COLO668 (cell line): ENCODE measurements around the gene CD200.
A peak's percentile ranks its signal among the peaks of the same experiment; 100 is the strongest.

ENCODE experiments used
- DNase-seq: peaks from one replicate; lab custom pipeline; 2025; ENCODE audit not compliant: unreplicated experiment; lab: John Stamatoyannopoulos, UW

Gene CD200, protein sequence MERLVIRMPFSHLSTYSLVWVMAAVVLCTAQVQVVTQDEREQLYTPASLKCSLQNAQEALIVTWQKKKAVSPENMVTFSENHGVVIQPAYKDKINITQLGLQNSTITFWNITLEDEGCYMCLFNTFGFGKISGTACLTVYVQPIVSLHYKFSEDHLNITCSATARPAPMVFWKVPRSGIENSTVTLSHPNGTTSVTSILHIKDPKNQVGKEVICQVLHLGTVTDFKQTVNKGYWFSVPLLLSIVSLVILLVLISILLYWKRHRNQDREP

DNA sequence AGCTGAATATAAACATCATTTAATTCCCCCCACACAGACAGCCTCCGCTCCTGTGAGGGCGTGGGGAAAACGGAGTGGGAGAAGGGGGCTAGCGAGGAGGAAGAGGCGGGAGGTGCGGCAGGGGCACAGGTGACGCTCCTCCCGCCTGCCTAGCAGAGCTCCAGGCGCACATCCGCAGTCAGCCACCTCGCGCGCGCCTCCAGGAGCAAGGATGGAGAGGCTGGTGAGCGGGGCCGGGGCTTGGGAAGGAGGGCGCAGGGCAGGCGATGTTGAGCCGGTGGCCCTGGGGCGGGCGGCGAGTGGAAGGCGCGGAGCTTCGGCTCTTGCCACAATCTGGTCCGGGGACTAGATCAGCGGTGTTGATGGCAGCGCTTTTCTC, at the start of gene CD200:
Gene CD200 (plus strand): TSS at position 155 of the 379 bp plus-strand sequence. CDS start 57 bp downstream, at position 212.
- DNase-seq: peak; percentile 56

DNA sequence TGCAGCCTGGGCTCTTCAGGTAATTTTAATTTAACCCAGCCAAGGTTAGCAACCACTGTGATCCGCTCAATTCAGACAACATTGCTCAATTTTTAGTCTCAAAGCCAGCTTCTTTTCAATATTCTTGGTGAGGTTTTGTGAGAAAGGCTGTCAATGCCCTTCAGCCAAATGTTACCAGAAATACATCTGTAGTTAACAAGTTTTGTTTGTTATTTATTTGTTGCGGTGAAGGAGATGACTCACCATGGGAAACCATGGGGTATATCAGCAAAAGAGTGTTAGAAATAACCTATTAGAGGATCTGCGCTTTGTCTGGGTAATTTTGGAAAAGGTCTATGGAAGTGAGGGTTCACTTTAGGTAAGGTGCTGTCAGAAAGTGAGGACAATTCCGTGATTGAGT, 43.9 kb upstream of the CD200 start:
- DNase-seq: no peak

GRCh38 chr3:112293368-112294321, 39.3 kb upstream of the CD200 start, which contains the start of gene SLC9C1:
Gene SLC9C1, minus strand, starts transcription at chr3:112294216. Its CDS starts 7,425 bp downstream, at chr3:112286791.
- peak; percentile 16 for DNase-seq

DNA sequence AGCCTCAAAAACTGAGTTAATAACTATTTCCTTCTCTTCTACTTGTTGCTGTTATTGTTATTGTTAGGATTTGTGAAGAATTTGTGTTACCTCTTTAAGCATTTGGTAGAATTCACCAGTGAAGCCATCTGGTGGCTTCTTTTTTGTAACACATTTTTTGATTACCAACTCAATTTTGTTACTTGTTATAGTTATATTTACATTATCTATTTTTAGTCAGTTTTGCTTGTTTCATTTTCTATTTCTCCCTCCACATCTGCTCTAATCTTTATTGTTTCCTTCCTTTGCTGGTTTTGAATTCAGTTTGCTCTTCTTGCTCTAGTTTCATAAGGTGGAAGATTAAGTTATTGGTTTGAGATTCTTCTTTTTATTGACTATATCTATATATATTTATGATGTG, 35.2 kb upstream of the CD200 start:
- no peak for DNase-seq

GRCh38 chr3:112298781-112299180, 34.2 kb upstream of the CD200 start:
- no peak for DNase-seq

DNA sequence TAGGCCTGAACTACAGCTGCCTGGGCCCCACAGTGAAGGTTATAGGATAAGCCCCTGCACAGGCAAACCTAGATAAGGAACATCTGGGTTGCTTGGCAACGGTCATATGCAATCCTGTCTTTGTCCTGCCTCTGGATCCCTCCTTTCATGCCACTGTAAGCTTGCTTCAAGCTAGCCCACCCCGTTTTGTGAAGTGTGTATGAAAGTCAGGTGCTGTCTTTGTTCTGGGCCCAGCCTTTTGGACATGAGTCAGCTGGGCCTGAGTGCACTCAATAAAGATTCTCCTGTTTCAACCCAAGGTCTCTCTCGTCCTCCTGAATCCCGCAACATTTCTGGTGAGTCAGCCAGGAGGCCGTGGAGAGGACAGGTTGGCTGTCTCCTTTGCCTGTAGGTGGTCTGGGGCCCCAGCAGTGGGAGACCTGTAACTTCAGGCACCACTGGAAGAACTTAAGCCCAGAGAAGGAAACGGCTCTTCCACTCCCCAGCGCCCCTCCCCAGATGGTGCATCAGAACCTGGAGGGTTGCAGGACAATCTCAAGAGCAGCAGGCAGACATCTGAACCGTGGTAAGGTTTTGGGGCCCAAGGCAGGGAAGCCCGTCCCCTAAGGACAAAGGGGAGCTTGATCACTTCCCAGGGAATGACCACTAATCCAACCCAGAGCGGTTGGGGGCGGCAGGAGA, 30.7 kb upstream of the CD200 start:
- DNase-seq: no peak

DNA sequence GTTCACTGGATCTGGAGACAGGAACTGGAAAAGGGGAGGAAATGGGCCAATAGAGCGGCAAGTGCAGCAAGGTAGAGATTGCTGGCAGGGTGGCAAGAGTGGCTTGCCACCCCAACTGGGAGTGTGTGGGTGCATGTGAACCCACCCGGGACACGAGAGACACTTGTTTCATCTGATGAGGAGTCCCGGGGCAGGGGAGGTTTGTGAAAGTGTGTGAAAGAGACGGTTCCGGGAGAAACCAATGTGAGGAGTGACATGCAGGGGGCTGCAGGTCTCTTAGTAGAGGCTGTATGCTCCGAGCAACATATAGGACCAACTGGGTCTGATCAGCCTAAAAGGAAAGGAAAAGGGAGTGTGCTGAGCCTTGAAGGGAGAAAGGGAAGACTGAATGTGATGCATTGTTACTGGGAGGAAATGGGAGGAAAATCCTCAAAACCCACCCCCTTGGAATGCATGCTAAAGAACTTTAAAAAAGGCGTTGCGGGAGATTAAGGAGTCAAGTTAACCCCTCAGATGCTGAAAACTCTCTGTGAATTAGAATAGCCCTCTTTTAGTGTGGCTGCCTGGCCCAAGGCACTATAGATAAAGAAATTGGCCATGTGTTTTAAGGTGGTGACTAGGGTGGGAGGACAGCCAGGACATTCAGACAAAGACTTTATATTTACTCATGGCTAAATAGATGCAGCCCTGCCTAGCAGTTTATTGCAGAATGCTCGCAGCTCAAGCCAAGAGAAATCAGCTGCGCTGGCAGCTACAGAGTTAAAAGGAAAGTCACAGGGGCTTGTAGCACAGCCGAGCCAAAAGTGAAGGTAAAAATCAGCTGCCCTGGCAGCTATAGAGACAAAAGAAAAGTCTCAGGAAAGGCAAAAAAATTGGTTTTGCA, 29.8 kb upstream of the CD200 start:
- DNase-seq: no peak

GRCh38 chr3:112303764-112304325, 29.1 kb upstream of the CD200 start:
- no peak for DNase-seq

DNA sequence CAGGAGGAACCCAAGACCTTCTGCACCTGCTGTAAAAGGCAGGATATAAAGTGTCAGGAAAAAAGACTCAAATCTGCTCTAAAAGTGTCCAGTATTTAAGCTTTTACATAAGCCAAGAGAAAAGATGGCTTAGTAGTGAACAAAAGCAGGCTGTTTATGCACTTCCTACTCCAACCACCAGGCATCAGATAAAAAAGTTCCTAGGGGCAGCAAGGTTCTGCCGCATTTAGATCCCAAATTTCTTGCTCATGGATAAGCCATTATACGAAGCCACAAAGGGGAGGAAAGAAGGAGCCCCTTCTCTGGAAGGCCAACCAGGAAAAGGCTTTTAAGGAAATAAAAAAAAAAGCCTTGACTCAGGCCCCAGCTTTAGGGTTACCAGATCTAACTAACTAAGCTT, 28.3 kb upstream of the CD200 start:
- no peak for DNase-seq

DNA sequence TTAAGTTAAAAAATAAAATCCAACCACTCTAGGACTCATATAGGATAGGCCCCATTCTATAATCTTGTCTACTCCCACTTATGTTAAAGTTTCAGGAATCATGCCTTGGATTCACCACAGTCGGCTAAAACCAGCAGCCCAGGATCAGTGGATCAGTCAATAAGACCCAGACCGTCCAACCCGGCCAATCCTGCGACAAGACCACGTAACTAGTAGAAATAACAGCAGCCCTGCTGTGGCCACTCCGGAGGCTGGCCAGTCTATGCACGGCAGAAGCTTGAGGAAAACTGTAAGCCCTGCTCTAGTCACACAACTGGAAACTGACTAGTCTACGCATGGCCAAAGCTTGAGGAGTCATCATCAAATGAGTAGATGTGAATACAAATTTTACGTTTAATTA, 26.1 kb upstream of the CD200 start:
- no peak for DNase-seq

GRCh38 chr3:112307557-112307956, 25.4 kb upstream of the CD200 start:
- DNase-seq: no peak

- peak; percentile 39 for DNase-seq
Observed at GRCh38 chr3:112308151-112308911, 24.6 kb upstream of the CD200 start.

GRCh38 chr3:112314649-112315048, 18.3 kb upstream of the CD200 start:
- no peak for DNase-seq

DNA sequence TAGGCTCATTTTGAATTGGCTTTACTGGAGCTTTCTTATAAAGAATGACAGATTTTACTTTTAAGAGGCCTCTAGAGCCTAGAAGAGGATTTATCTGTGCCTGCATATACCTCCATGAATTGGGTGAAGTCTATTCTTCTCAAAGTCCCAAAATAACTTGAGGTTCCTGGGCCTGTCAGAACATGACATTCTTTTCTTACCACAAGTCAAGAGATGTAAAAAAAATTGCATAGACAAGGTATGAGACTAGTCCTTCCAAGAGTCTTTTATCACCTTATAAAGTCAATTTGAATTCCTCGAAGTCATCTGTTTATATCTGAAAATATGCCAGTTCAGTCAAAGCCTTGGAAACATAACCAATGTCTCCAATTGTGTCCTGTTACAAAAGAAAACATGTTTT, 17.2 kb upstream of the CD200 start:
- DNase-seq: no peak

DNA sequence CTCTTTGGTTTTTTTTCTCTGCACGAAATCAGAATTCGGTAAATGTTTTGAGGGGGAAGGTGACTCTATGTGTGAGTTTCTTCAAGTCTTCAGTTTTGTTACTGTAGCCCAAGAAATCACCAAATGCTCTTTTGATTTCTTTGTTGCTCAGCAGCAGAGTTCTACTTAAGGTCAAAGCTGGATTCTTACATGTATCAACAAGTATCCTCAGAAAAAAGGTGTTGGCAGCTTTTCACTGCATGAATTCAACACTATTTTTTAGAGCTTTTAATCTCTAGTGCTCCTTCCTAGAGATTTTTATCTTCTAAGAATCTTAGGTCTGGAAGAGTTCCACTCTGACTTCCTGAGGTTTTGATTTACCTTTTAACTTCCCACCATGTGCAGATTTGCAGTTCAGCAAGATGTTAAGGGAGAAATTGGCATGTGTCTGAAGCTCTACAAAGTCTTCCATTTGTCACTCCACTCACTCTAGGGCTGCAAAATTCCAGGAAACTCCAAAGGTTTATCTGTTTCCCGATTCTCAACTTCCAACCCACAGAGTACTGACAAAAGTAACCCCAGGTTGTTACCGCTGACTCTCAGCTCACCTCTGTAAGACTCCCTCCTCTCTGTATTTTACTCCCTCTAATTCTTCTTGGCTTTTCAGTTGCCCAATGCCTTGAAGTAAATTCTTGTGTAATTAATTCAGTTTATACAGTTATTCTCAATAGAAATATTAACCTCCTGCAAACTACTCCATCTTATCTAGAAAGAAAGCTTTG, 13.3 kb upstream of the CD200 start:
- DNase-seq: no peak

- DNase-seq: no peak
Observed at GRCh38 chr3:112320691-112321090, 12.3 kb upstream of the CD200 start.

DNA sequence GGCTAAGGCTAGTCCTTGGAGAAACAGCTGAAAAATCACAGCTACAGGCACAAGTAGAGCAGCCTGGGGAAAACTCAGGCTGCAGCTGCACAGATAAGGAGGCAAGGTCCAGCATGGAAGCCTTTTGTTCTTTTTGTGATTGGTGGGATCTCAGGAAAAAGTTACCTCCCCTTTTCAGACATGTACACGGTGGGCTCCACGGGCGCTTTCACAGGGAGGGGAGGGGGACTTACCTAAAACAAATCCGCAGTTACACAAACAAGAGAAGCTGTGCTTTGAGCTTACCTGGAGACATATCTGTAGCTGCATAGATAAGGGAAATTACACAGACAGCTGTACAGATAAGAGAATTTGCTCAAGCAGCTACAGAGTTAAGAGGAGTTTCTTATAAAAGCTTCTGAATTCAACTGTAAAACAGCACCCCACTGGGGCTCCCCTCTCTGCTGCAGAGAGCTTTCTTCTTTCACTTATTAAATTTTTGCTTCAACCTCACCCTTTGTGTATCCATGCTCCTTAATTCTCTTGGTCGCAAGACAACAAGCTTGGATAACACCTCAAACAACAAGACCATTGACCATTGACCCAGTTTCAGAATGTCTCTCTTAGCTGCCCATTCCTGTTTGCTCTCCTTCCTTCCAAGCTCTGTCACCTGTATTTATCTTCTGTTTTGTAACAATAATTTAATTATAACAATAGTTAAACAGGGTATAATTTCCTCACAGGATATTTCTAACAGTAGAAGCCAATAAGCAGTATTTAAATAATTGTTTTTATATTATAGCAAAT, 10.9 kb upstream of the CD200 start:
- no peak for DNase-seq

GRCh38 chr3:112327371-112327951, 5.5 kb upstream of the CD200 start:
- DNase-seq: no peak
